ENCODE data around the gene LACC1. TPM values are rescaled to one million over a fixed set of nuclear protein-coding genes. Genes with fewer than 3 reads are reported as not detected.

Gene LACC1
- total RNA-seq = 8.7 TPM
- long read RNA-seq, full-length matches to known transcripts = 5 of 13 reads
- long read RNA-seq, partial matches to known transcripts = 2 of 13 reads
- long read RNA-seq, other reads (novel, unspliced or antisense) = 6 of 13 reads

GRCh38 chr13:43879755-43880181, at the start of gene LACC1:
TSS of gene LACC1 (plus strand) at chr13:43879904. CDS start at chr13:43880986, 1,082 bp downstream.
- intact Hi-C loops (cut with DNase I) = loop anchor here (5.0 to 10.0 kb wide), 4 partner anchors 72 to 915 kb away; no protein-coding TSS in a partner anchor
- DNase-seq (ENCODE audit: low spot score) = peak; percentile 85

GRCh38 chr13:43830497-43830881, 49.2 kb upstream of the LACC1 start:
- DNase-seq (ENCODE audit: low spot score) = no peak
- intact Hi-C loops (cut with DNase I) = no loop called here

- DNase-seq (ENCODE audit: low spot score) = no peak
- intact Hi-C loops (cut with DNase I) = no loop called here
Measured at GRCh38 chr13:43831088-43831487, 48.6 kb upstream of the LACC1 start.

DNA sequence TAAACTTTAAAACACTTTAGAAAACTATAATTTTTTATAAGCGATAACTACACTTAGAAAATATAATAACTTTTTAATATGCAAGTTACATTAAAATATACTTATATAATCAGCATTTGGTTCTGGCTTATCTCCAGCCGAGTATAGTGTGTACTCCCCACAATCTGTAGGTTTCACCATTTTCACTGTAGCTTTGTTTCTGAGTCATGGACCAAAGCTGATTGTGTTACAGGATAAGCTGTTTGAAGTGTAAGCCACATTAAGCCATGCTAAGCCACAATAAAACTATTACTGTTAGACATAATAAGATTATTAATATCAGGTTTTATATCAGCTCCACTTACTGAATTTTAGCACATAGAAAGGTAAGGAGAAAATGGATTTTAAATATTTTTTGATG, 44.0 kb upstream of the LACC1 start:
- DNase-seq (ENCODE audit: low spot score) = no peak
- intact Hi-C loops (cut with DNase I) = no loop called here

DNA sequence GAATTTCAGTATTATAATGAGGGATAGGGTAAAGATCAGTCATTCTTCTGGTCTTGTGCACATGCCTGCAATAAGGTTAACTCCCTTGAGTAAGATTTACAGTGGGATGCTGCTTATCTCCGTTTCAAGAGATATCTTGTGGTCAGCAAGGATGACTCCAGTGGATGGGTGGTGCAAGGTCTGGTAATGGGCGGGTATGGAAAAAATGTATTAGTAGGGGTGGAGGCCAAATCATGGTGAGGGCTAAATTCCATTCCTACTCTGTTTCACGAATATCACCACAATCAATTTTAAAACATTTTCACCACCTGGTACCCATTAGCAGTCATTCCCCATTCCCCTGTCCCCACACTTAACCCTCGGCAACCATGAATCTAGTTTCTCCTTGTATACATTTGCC, 40.8 kb upstream of the LACC1 start:
- no peak for DNase-seq (ENCODE audit: low spot score)
- intact Hi-C loops (cut with DNase I) = no loop called here

GRCh38 chr13:43846496-43847158, 33.1 kb upstream of the LACC1 start:
- intact Hi-C loops (cut with DNase I) = no loop called here
- no peak for DNase-seq (ENCODE audit: low spot score)

DNA sequence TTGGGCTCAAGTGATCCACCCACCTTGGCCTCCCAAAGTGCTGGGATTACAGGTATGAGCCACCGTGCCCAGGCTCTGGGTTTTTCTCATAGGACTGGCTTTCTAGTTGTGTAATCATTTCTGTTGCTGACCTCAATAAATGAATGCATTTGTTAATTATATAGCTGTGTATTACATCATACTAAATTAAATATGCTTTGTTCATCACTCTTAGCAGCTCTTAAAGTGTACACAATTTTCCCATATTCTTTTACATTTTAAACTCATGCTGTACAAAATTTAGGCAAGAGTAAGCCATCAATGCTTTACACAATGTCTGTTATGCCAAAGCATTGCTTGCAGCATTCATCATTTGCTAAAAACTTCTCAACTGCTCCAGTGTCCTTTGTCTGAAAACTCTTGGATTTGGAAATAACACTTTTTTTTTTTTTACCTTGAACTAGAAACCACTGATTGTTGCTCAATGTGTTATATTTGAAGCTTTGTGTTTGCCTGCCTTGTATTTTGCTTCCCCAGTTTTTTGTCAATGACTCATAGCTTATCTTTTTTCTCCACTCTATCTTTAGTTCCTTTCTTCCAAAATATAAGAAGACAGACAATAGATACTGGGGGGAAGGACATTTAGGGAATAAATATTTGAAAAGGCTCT, 31.6 kb upstream of the LACC1 start:
- intact Hi-C loops (cut with DNase I) = no loop called here
- DNase-seq (ENCODE audit: low spot score) = no peak

DNA sequence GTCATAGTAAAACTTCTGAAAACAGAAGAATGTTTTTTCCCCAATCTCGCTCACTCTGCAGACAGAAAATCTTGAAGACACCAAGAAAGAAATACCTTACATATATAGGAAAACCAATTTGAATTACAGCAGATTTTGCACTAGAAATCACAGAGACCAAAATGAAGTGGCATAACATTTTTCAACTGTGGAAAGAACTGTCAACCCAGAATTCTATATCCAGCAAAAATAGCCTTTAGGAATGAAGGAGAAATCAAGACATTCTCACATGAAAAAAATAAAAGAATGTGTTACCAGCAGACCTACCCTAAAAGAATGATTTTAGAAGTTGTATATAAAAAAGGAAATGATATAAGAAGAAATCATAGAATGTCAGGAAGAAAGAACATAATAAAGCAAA, 28.8 kb upstream of the LACC1 start:
- intact Hi-C loops (cut with DNase I) = no loop called here
- no peak for DNase-seq (ENCODE audit: low spot score)

DNA sequence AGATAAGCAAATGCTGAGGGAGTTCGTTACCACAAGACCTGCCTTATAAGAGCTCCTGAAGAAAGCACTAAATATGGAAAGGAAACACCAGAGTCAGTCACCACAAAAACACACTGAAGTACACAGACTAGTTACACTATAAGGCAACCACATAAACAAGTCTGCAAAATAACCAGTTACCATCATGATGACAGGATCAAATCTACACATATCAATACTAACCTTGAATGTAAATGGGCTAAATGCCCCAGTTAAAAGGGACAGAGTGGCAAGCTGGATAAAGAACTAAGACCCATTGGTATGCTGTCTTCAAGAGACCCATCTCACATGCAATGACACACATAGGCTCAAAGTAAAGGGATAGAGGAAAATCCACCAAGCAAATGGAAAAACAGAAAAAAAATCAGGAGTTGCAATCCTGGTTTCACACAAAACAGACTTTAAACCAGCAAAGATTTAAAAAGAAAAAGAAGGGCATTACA, 26.7 kb upstream of the LACC1 start:
- intact Hi-C loops (cut with DNase I) = no loop called here
- no peak for DNase-seq (ENCODE audit: low spot score)

DNA sequence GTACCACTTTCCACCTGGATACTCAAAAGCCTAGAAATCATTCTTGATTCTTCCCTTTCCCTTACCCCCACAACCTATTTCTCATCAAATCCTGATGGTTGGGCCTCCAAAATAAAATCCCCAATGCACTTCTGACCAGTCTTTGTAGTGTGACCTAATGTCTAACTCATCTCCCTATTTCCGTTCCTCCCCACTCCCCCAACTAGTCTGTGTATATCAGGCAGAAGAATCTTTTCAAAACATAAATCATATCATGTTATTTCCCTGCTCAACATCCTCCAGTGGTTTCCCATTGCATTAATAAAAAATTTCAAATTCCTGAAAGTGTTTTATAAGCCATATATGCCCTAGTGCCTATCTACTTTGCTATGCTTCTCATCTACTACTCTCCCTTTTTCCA, 17.8 kb upstream of the LACC1 start:
- DNase-seq (ENCODE audit: low spot score) = no peak
- intact Hi-C loops (cut with DNase I) = no loop called here

GRCh38 chr13:43864921-43865320, 14.8 kb upstream of the LACC1 start:
- DNase-seq (ENCODE audit: low spot score) = no peak
- intact Hi-C loops (cut with DNase I) = no loop called here

DNA sequence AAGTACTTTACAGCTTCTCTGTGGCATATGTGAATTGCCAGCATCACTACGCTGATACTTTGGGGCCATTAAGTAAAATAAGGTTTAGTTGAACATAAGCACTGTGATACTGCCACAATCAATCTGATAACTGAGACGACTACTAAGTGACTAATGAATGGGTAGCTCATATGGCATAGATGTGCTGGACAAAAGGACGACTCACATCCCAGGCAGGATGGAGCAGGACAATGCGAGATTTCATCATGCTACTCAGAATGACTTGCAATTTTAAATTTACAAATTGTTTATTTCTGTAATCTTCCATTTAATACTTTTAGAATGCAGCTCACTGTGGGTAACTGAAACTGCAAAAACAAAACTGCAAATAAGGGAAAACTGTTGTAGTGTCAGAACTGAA, 13.8 kb upstream of the LACC1 start:
- no peak for DNase-seq (ENCODE audit: low spot score)
- intact Hi-C loops (cut with DNase I) = no loop called here

GRCh38 chr13:43872181-43872580, 7.5 kb upstream of the LACC1 start:
- intact Hi-C loops (cut with DNase I) = loop anchor here (10.0 kb wide), 3 partner anchors 567 to 907 kb away; no protein-coding TSS in a partner anchor
- no peak for DNase-seq (ENCODE audit: low spot score)

DNA sequence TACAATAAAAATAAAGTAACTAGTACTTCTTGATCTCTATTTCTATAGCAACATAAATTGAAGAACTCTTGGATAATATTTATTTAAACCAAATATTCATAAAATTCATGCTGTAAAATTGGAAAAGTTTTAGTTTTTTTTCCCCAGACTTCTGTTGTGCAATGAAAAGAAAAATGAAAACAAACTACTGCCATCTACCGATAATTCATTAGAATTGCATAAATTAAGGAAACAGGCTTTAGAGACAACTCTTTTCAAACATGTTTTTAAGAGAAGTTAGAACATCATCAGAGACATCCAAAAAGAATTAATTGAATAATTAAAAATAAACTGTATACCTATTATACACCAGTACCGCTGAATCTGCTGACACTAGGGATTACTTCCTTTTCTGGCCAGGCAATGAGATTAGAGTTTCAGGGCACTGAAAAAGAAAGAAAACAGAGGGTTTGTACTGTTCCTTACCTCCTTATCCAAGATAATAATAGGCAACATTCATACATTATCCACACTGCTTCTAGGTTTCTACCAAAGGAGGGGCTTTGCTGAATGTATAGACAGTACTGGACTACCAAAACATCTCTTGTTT, 5.1 kb upstream of the LACC1 start:
- no peak for DNase-seq (ENCODE audit: low spot score)
- intact Hi-C loops (cut with DNase I) = loop anchor here (5.0 to 10.0 kb wide), 4 partner anchors 67 to 910 kb away; no protein-coding TSS in a partner anchor

- intact Hi-C loops (cut with DNase I) = loop anchor here (5.0 to 10.0 kb wide), 4 partner anchors 69 to 912 kb away; no protein-coding TSS in a partner anchor
Measured at GRCh38 chr13:43876366-43876765, 3.3 kb upstream of the LACC1 start.

DNA sequence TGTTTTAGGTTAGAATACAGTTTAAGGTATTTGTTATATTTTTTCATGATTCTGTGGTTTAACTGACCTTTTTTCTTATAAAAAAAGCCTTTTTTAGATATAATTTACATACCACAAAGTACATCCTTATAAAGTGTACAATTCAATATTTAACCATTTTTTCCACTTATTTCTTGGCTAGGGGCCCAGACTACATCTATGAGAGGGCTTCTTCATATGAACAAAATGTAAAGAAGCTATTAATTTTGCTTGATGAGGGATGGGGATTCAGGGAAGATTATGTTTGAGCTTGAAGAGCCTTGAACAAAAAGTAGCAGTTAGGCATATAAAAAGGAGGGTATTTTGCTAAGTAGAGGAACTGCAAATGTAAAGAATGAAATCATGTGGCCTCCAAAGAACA, 2.4 kb upstream of the LACC1 start:
- DNase-seq (ENCODE audit: low spot score) = no peak
- intact Hi-C loops (cut with DNase I) = loop anchor here (5.0 to 10.0 kb wide), 4 partner anchors 70 to 913 kb away; no protein-coding TSS in a partner anchor

More at GRCh38 chr13:43876366-43876765, 3.3 kb upstream of the LACC1 start:
- DNase-seq (ENCODE audit: low spot score) = no peak

GRCh38 chr13:43877766-43878165, 1.9 kb upstream of the LACC1 start:
- no peak for DNase-seq (ENCODE audit: low spot score)
- intact Hi-C loops (cut with DNase I) = loop anchor here (5.0 to 10.0 kb wide), 4 partner anchors 70 to 913 kb away; no protein-coding TSS in a partner anchor

DNA sequence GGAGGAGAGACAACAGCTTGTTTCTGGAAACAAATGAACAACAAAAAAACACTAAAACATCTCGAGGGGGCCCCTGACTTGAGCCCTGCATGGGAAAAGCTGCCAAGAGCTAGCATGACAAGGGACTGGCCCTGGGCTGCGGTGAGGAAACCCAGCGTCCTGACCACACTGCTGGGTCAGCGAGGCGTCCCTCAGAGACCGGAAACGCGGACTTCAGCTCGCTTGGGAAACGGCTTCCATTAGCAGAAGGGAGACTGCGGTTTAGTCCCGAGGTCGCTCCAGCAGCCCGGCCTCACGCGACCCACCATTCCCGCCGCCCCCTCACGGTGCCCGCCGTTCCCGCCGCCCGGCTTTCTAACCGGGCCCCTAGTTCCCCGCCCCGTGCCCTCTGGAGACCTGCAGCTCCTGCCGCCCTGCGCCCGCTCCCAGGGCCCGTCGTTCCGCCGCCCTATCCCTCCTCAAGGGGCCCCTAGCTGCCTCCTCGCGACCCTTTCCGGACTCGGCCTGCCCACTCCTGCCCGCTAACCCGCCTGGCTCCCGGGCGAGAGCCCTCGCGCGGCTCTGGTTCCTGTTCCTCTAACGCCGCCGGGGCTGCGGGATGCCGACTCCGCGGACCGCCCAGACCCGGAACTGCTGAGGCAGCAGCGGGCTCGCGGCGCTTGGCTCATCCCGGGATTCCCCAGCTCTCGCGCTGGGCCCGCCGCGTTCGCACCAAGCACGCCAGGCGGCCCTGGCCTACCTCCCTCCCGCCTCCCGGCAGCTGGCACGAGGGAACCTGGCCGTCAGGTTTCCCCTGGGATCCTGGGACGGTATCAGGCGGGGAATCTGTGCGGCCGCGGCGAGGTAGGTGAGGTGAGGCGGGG, 581 bp upstream of the LACC1 start, which contains the start of gene CCDC122:
TSS of gene CCDC122 (minus strand) at position 849 of the 863 bp plus-strand sequence. CDS start 10,364 bp downstream, outside the sequence.
- DNase-seq (ENCODE audit: low spot score) = peak; percentile 93
- intact Hi-C loops (cut with DNase I) = loop anchor here (5.0 to 10.0 kb wide), 4 partner anchors 72 to 914 kb away; no protein-coding TSS in a partner anchor

Measured in cardiac septum (tissue), 1 donor.